Neuronal stem cell (in vitro differentiated cells): Measurements from ENCODE around the gene IGSF6.

Experiments
- DNase-seq: peaks from one replicate; pipeline ENCODE4 v3.0.0-alpha.2; 2013; ENCODE audit warnings: low spot score
- H2AFZ ChIP-seq: one replicate; pipeline ENCODE4 v1.6.1; 2013; ENCODE audit warnings: mild to moderate bottlenecking, low read length, inconsistent platforms
- H2AK5ac ChIP-seq: 2 replicates; pipeline ENCODE4 v1.6.1; 2013; ENCODE audit warnings: low read depth, mild to moderate bottlenecking, inconsistent platforms, low read length, moderate library complexity, mixed read lengths
- H2BK120ac ChIP-seq: 2 replicates; pipeline ENCODE4 v1.6.1; 2013; ENCODE audit warnings: low read depth, mild to moderate bottlenecking, inconsistent platforms, low read length, moderate library complexity, mixed read lengths
- H2BK12ac ChIP-seq: one replicate; pipeline ENCODE4 v1.6.1; 2013; ENCODE audit warnings: low read length, inconsistent platforms
- H2BK15ac ChIP-seq: 2 replicates; pipeline ENCODE4 v1.6.1; 2013; ENCODE audit warnings: mild to moderate bottlenecking, low read length, inconsistent platforms, mixed read lengths
- H2BK5ac ChIP-seq: one replicate; pipeline ENCODE4 v1.6.1; 2013; ENCODE audit warnings: inconsistent platforms, mild to moderate bottlenecking, low read length, moderate library complexity
- H3K14ac ChIP-seq: one replicate; pipeline ENCODE4 v1.6.1; 2013; ENCODE audit warnings: low read length, inconsistent platforms
- H3K18ac ChIP-seq: 2 replicates; pipeline ENCODE4 v1.6.1; 2013; ENCODE audit warnings: low read length, inconsistent platforms
- H3K23ac ChIP-seq: 2 replicates; pipeline ENCODE4 v1.6.1; 2013; ENCODE audit warnings: low read depth, mild to moderate bottlenecking, mixed read lengths, low read length, inconsistent platforms; ENCODE audit not compliant: poor library complexity
- H3K27ac ChIP-seq: replicated peaks from 3 replicates; pipeline ENCODE4 v1.5.1; 2013; ENCODE audit warnings: low read length, inconsistent platforms
- H3K27me3 ChIP-seq, 3 experiments: 2 replicates each; pipeline ENCODE4 v1.6.1; 2013; ENCODE audit warnings: low read length in 3 of 3, mild to moderate bottlenecking in 2 of 3, inconsistent platforms in 1 of 3, low read depth in 1 of 3, mixed read lengths in 1 of 3, moderate library complexity in 1 of 3; ENCODE audit not compliant: control insufficient read depth in 3 of 3, insufficient read depth in 3 of 3
- H3K36me3 ChIP-seq, 2 donors: replicated peaks in 1 of 2; 2 replicates each; pipeline ENCODE4 v1.6.1; 2013; ENCODE audit warnings: low read length in 2 of 2; ENCODE audit not compliant: control insufficient read depth in 2 of 2, insufficient read depth in 2 of 2
- H3K4ac ChIP-seq: 2 replicates; pipeline ENCODE4 v1.6.1; 2013; ENCODE audit warnings: inconsistent platforms, mild to moderate bottlenecking, low read length, moderate library complexity
- H3K4me1 ChIP-seq, 2 donors: 1 replicate in 1 of 2; 2 replicates in 1 of 2; pipeline ENCODE4 v1.6.1; 2013; ENCODE audit warnings: low read length in 2 of 2, low read depth in 1 of 2; ENCODE audit not compliant: control insufficient read depth in 2 of 2, insufficient read depth in 1 of 2
- H3K4me2 ChIP-seq: one replicate; pipeline ENCODE4 v1.6.1; 2013; ENCODE audit warnings: mild to moderate bottlenecking, low read length, inconsistent platforms; ENCODE audit not compliant: insufficient read depth, poor library complexity, severe bottlenecking
- H3K4me3 ChIP-seq, 2 donors: 2 replicates each; pipeline ENCODE4 v1.5.1; 2013; ENCODE audit warnings: low read length in 2 of 2, mild to moderate bottlenecking in 2 of 2, inconsistent platforms in 1 of 2, moderate library complexity in 1 of 2
- H3K79me1 ChIP-seq: one replicate; pipeline ENCODE4 v1.6.1; 2013; ENCODE audit warnings: low read depth, mild to moderate bottlenecking, inconsistent platforms, low read length, moderate library complexity
- H3K9ac ChIP-seq: one replicate; pipeline ENCODE4 v1.6.1; 2013; ENCODE audit warnings: mild to moderate bottlenecking, low read depth, low read length, inconsistent platforms; ENCODE audit not compliant: poor library complexity
- H3K9me3 ChIP-seq, 2 donors: replicated peaks in 1 of 2; 2 replicates each; pipeline versions ENCODE3 to v1.6.1; 2013; ENCODE audit warnings: low read length in 2 of 2, mild to moderate bottlenecking in 2 of 2, inconsistent platforms in 1 of 2, low read depth in 1 of 2, mixed read lengths in 1 of 2, moderate library complexity in 1 of 2; ENCODE audit not compliant: control insufficient read depth in 2 of 2, insufficient read depth in 1 of 2
- H4K8ac ChIP-seq: one replicate; pipeline ENCODE4 v1.6.1; 2013; ENCODE audit warnings: low read depth, mild to moderate bottlenecking, inconsistent platforms, low read length, moderate library complexity
- H4K91ac ChIP-seq: one replicate; pipeline ENCODE4 v1.6.1; 2013; ENCODE audit warnings: low read length, low read depth, mild to moderate bottlenecking, inconsistent platforms; ENCODE audit not compliant: poor library complexity
- WGBS, 2 donors: extraction: QIAGEN DNeasy Blood & Tissue Kit; methylation state at CpG; one replicate each; pipeline ENCODE4 v1.1.7; 2013; ENCODE audit warnings: missing lambda C conversion rate in 2 of 2, mixed read lengths in 1 of 2; ENCODE audit not compliant: insufficient read length in 2 of 2, insufficient replicate concordance in 1 of 2; ENCODE audit errors: extremely low coverage in 2 of 2; 5-methylcytosine and 5-hydroxymethylcytosine counted together

The IGSF6 gene

DNA sequence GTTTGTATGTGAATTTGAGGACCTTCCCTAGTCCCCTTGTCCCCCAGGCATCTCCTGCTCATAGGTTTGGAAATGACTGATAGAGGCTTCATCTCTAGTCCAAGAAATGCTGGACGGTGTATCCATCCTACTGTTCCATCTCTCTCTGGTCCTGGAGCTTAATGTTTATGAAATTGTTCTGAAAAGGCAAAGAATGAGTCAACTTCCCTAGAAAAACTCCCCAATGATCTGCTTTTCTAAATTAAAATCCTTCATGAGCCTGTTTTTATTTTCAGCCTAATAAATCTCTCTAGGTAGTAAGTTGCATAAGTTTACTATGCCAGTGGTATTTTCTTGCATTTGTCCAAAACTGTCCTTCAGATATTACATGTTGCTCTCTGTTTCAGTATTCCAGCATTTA lies 2.1 kb upstream of the IGSF6 start:
- Histone ChIP-seq H4K8ac (no peak overlapping the region), H3K4me2 (no peak overlapping the region), H2BK5ac (no peak overlapping the region), H3K4me1 (no peaks in the 10 kb centered on the region), H2AFZ (no peak overlapping the region), H3K79me1 (peaks cover 2% of the 10 kb centered on the region), H2BK15ac (no peak overlapping the region), H3K4ac (no peak overlapping the region), H3K36me3 (peaks cover 6 to 49% of the 10 kb centered on the region in 2 donors), H2AK5ac (no peak overlapping the region), H3K18ac (no peak overlapping the region), H2BK120ac (no peak overlapping the region), H2BK12ac (no peak overlapping the region), H3K9me3 (peaks cover 0 to 4% of the 10 kb centered on the region in 2 donors), H3K27ac (no peak overlapping the region), H3K9ac (no peak overlapping the region), H3K14ac (no peak overlapping the region), H3K27me3 (no peaks in the 10 kb centered on the region), H3K23ac (no peak overlapping the region), H3K4me3 (no peak overlapping the region), H4K91ac (no peak overlapping the region)
- no CpG with 5 or more reads among the region's 1 CpG for WGBS, 2 donors
- DNase-seq: no peak

DNA sequence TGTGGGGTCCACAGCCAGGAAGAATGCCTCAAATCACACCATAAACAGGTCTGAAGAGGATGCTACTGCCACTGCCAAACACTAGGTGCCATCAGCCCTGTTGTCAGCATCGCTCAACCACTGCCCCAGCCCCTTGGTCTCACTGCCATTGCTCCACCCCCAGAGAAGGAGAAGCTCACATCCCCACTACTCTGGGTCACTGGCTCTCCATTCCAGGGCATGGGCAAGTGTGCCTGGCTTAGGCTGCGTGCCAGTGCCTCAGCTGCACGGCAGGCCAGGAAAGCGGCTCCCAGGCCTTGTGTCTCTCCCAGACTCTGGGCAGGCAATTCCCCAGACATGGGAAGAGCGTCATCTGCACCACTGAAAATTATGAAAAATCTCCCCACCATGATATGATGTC lies 1.2 kb upstream of the IGSF6 start:
- H2BK5ac ChIP-seq: no peak overlapping the region

DNA sequence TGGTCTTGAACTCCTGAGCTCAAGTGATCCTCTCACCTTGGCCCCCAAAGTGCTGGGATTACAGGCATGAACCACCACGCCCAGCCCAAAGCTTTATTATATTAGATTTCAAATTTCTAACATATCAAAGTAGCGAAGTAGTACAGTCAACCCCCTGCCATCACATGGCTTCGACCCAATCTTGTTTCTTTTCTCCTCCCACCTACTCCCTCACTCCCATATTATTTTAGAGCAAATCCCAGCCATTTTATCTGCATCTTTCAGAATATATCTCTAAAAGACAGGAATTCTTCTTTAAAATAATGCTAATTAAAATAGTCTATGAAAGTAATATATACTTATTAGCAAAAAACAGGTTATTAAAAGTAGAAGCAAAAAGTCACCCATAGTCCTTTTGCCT lies 893 bp downstream of the IGSF6 start:
- H3K23ac ChIP-seq: no peak overlapping the region
- no peak overlapping the region for H3K4me2 ChIP-seq
- no peak overlapping the region for H3K4ac ChIP-seq
- H3K18ac ChIP-seq: no peak overlapping the region
- H2BK12ac ChIP-seq: no peak overlapping the region
- peaks cover 8 to 47% of the 10 kb centered on the region in 2 donors for H3K36me3 ChIP-seq
- H3K79me1 ChIP-seq: peaks cover 2% of the 10 kb centered on the region
- H3K4me1 ChIP-seq: no peaks in the 10 kb centered on the region
- no peak overlapping the region for H4K91ac ChIP-seq
- no peak overlapping the region for H2AK5ac ChIP-seq
- H3K27me3 ChIP-seq: no peaks in the 10 kb centered on the region
- no peak overlapping the region for H4K8ac ChIP-seq
- H3K4me3 ChIP-seq: no peak overlapping the region
- H3K9me3 ChIP-seq: peaks cover 0 to 4% of the 10 kb centered on the region in 2 donors
- WGBS, 2 donors: no CpG with 5 or more reads among the region's 3 CpGs
- no peak for DNase-seq
- H3K9ac ChIP-seq: no peak overlapping the region
- H3K27ac ChIP-seq: no peak overlapping the region
- H2BK120ac ChIP-seq: no peak overlapping the region
- H2BK15ac ChIP-seq: no peak overlapping the region
- no peak overlapping the region for H2BK5ac ChIP-seq
- H2AFZ ChIP-seq: no peak overlapping the region
- no peak overlapping the region for H3K14ac ChIP-seq

More for the DNA sequence above, 1.2 kb upstream of the IGSF6 start:
- Histone ChIP-seq H3K4me3 (peak overlapping the region in 1 of 2 donors; percentile 57), H2AFZ (no peak overlapping the region), H2BK15ac (no peak overlapping the region), H3K79me1 (peaks cover 2% of the 10 kb centered on the region), H3K36me3 (peaks cover 6 to 49% of the 10 kb centered on the region in 2 donors), H2BK12ac (no peak overlapping the region), H3K4me2 (no peak overlapping the region), H3K9me3 (peaks cover 0 to 4% of the 10 kb centered on the region in 2 donors), H3K4me1 (no peaks in the 10 kb centered on the region), H3K27me3 (no peaks in the 10 kb centered on the region), H2AK5ac (no peak overlapping the region), H3K27ac (no peak overlapping the region), H4K8ac (no peak overlapping the region), H4K91ac (no peak overlapping the region), H3K14ac (peak overlapping the region; percentile 31), H3K18ac (peak overlapping the region; percentile 84), H3K23ac (no peak overlapping the region), H3K9ac (no peak overlapping the region), H3K4ac (peak overlapping the region; percentile 71), H2BK120ac (no peak overlapping the region)
- DNase-seq: no peak
- no CpG with 5 or more reads among the region's 5 CpGs for WGBS, 2 donors

DNA sequence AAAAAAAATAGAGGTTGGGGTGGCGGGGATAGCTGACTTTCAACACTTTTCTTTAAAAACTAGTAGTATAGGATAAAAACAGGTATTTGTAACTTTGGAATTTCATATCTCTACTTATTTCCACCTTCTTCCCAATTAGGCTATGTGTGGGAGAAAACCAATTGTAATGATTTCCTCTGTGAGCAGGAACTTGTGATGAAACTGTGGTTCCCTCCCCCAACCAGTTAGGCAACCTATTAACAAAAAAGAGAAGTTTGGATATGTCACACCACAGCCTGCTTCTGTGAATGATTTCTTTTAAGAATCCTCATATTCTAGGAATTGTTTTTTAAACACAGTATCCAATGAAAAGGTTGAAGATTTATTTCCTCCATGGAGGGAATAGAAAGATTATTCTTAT lies 1.9 kb downstream of the IGSF6 start:
- no peak overlapping the region for H3K14ac ChIP-seq
- H3K27ac ChIP-seq: no peak overlapping the region
- no peak overlapping the region for H3K23ac ChIP-seq
- no peaks in the 10 kb centered on the region for H3K27me3 ChIP-seq
- no peak overlapping the region for H4K8ac ChIP-seq
- H2BK15ac ChIP-seq: no peak overlapping the region
- no peak overlapping the region for H3K9ac ChIP-seq
- H2BK5ac ChIP-seq: no peak overlapping the region
- no peak for DNase-seq
- H3K36me3 ChIP-seq: peaks cover 8 to 41% of the 10 kb centered on the region in 2 donors
- peaks cover 2% of the 10 kb centered on the region for H3K79me1 ChIP-seq
- no peak overlapping the region for H2AFZ ChIP-seq
- no peak overlapping the region for H2BK12ac ChIP-seq
- no peak overlapping the region for H3K4ac ChIP-seq
- no peak overlapping the region for H3K18ac ChIP-seq
- H3K9me3 ChIP-seq: peaks cover 0 to 4% of the 10 kb centered on the region in 2 donors
- H2BK120ac ChIP-seq: no peak overlapping the region
- H4K91ac ChIP-seq: no peak overlapping the region
- H3K4me1 ChIP-seq: no peaks in the 10 kb centered on the region
- no peak overlapping the region for H3K4me3 ChIP-seq
- no CpG with 5 or more reads among the region's 1 CpG for WGBS, 2 donors
- no peak overlapping the region for H2AK5ac ChIP-seq
- no peak overlapping the region for H3K4me2 ChIP-seq
